ENCODE results near the gene MAP3K7CL.

The MAP3K7CL gene

DNA sequence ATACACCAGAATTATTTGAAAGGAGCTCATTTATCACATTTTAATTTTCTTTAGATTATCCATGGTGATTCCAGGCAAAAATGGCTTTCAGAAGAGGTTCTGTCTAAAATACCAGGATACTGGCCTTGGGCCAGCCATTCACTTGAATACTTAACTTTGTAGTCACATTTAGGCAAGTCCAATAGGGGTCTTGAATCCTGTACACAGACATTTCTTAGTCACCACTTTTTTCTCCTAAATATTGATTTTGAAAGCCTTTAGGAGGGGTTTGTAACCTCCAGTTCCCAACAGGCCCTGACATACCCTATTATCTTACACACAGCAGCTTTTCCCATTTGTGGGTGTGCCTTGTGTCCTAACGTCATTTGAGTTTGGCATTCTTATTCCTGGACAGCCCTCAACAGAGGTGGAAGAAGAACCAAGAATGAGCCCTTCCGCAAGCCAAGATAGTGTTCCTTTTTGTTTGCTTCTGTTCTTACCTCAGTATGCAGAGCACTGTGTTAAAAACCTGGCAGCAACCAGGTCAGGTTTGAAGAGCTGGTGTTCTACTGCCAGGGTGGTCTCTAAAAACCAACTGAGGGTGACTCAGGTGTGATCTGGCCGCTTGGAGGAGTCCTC lies 19.5 kb downstream of the MAP3K7CL start:
- Histone ChIP-seq H3K27me3 (ENCODE audit: low read depth, low read length) (no peaks in the 10 kb centered on the region), H3K9me3 (ENCODE audit: insufficient read depth, low read length) (no peaks in the 10 kb centered on the region), H3K4me3 (ENCODE audit: low read length) (no peak overlapping the region), H3K9ac (ENCODE audit: low read length) (no peak overlapping the region), H3K4me1 (ENCODE audit: low read length) (no peaks in the 10 kb centered on the region), H3K4me2 (ENCODE audit: low read length) (no peak overlapping the region), H3K36me3 (replicated peaks; ENCODE audit: low read depth, low read length) (no peaks in the 10 kb centered on the region), H4K20me1 (ENCODE audit: insufficient read depth, low read length) (no peaks in the 10 kb centered on the region), H2AFZ (ENCODE audit: low read depth, low read length) (no peak overlapping the region), H3K79me2 (ENCODE audit: low read length) (no peaks in the 10 kb centered on the region), H3K27ac (ENCODE audit: low read length) (no peak overlapping the region)
- no peak for TF ChIP-seq EZH2phosphoT487 (IDR thresholded peaks at IDR 0.05; ENCODE audit: low read depth)
- TF ChIP-seq, protein P1, sequence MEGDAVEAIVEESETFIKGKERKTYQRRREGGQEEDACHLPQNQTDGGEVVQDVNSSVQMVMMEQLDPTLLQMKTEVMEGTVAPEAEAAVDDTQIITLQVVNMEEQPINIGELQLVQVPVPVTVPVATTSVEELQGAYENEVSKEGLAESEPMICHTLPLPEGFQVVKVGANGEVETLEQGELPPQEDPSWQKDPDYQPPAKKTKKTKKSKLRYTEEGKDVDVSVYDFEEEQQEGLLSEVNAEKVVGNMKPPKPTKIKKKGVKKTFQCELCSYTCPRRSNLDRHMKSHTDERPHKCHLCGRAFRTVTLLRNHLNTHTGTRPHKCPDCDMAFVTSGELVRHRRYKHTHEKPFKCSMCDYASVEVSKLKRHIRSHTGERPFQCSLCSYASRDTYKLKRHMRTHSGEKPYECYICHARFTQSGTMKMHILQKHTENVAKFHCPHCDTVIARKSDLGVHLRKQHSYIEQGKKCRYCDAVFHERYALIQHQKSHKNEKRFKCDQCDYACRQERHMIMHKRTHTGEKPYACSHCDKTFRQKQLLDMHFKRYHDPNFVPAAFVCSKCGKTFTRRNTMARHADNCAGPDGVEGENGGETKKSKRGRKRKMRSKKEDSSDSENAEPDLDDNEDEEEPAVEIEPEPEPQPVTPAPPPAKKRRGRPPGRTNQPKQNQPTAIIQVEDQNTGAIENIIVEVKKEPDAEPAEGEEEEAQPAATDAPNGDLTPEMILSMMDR (IDR thresholded peaks at IDR 0.05; ENCODE audit: low read depth, low read length), result no peak

DNA sequence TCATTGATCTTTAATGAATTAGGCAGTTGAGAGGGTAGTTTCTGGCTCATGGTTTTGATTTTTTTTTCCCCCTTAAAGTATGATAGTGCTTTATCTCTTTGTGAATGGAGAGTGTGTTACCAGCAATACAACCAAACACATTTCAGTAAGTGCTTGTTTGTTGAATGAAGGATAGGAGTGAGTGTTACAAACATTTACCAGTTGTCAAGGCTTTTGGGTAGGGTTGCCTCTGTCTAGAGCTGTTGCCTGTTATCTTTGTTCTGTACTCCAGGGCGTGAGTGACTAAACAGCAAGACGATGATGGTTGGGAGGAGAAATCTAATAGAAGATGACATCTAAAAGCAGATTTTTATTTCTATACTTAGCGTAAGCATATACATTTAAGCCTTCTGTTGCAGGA lies 21.5 kb downstream of the MAP3K7CL start:
- Histone ChIP-seq H3K27me3 (ENCODE audit: low read depth, low read length) (no peaks in the 10 kb centered on the region), H3K9ac (ENCODE audit: low read length) (no peak overlapping the region), H3K27ac (ENCODE audit: low read length) (no peak overlapping the region), H2AFZ (ENCODE audit: low read depth, low read length) (no peak overlapping the region), H3K36me3 (replicated peaks; ENCODE audit: low read depth, low read length) (no peaks in the 10 kb centered on the region), H3K79me2 (ENCODE audit: low read length) (no peaks in the 10 kb centered on the region), H4K20me1 (ENCODE audit: insufficient read depth, low read length) (no peaks in the 10 kb centered on the region), H3K4me1 (ENCODE audit: low read length) (no peaks in the 10 kb centered on the region), H3K4me3 (ENCODE audit: low read length) (no peak overlapping the region), H3K9me3 (ENCODE audit: insufficient read depth, low read length) (no peaks in the 10 kb centered on the region), H3K4me2 (ENCODE audit: low read length) (no peak overlapping the region)
- TF ChIP-seq EZH2phosphoT487 (IDR thresholded peaks at IDR 0.05; ENCODE audit: low read depth), result no peak
- TF ChIP-seq, protein P1 (IDR thresholded peaks at IDR 0.05; ENCODE audit: low read depth, low read length), result no peak

DNA sequence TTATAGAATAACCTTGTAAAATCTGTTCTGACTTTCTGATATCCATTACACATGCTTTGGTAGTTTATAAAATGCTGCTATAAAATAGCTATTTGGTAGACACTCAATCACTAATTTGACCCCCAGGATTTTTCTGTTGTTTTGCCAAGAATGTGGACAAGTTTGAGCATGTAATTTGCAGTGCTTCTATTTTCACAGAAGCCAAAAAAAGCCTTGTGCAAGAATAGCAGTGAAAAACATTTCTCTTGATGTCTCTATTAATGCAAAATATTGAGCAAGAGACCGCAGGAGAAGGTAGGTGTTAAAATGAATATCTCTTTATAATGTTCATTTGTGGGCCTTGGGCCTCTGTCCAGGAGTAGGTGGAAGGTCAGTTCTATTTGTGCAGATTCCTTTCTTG lies 22.5 kb downstream of the MAP3K7CL start:
- Histone ChIP-seq H3K27me3 (ENCODE audit: low read depth, low read length) (no peaks in the 10 kb centered on the region), H3K27ac (ENCODE audit: low read length) (no peak overlapping the region), H2AFZ (ENCODE audit: low read depth, low read length) (no peak overlapping the region), H4K20me1 (ENCODE audit: insufficient read depth, low read length) (no peaks in the 10 kb centered on the region), H3K36me3 (replicated peaks; ENCODE audit: low read depth, low read length) (no peaks in the 10 kb centered on the region), H3K9me3 (ENCODE audit: insufficient read depth, low read length) (no peaks in the 10 kb centered on the region), H3K4me1 (ENCODE audit: low read length) (no peaks in the 10 kb centered on the region), H3K4me2 (ENCODE audit: low read length) (no peak overlapping the region), H3K9ac (ENCODE audit: low read length) (no peak overlapping the region), H3K4me3 (ENCODE audit: low read length) (no peak overlapping the region), H3K79me2 (ENCODE audit: low read length) (no peaks in the 10 kb centered on the region)
- TF ChIP-seq EZH2phosphoT487 (IDR thresholded peaks at IDR 0.05; ENCODE audit: low read depth), result no peak
- TF ChIP-seq, protein P1 (IDR thresholded peaks at IDR 0.05; ENCODE audit: low read depth, low read length), result no peak

DNA sequence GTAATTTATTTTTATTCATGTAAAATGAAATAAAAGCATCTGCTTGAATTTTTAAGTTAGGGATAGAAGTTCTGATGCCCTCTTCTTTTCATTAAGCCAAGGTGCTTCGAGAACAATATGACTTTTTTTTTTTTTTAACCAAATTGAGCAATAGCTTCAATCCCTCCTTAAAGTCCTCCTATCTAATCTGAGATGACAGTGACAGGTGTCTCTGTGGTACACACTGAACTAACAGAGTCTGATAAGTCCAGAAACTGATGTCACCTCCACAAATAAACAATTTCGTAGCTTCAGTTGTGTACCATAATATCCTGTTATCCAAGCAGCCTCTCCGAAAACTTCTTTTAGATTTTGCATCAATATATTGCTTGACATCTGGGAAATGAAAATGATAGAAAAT lies 23.8 kb downstream of the MAP3K7CL start:
- TF ChIP-seq, protein P1 (IDR thresholded peaks at IDR 0.05; ENCODE audit: low read depth, low read length), result no peak
- TF ChIP-seq EZH2phosphoT487 (IDR thresholded peaks at IDR 0.05; ENCODE audit: low read depth), result no peak
- Histone ChIP-seq H2AFZ (ENCODE audit: low read depth, low read length) (no peak overlapping the region), H3K4me1 (ENCODE audit: low read length) (no peaks in the 10 kb centered on the region), H4K20me1 (ENCODE audit: insufficient read depth, low read length) (no peaks in the 10 kb centered on the region), H3K4me3 (ENCODE audit: low read length) (no peak overlapping the region), H3K27ac (ENCODE audit: low read length) (no peak overlapping the region), H3K4me2 (ENCODE audit: low read length) (no peak overlapping the region), H3K9me3 (ENCODE audit: insufficient read depth, low read length) (no peaks in the 10 kb centered on the region), H3K27me3 (ENCODE audit: low read depth, low read length) (no peaks in the 10 kb centered on the region), H3K79me2 (ENCODE audit: low read length) (no peaks in the 10 kb centered on the region), H3K9ac (ENCODE audit: low read length) (no peak overlapping the region), H3K36me3 (replicated peaks; ENCODE audit: low read depth, low read length) (no peaks in the 10 kb centered on the region)

Data from OCI-LY3 (cell line).